NCI-H2107 (cell line): ENCODE results near the gene MPC2.
A peak's percentile ranks its signal among the peaks of the same experiment; 100 is the strongest.

ENCODE experiments used
- DNase-seq: peaks from one replicate; lab custom pipeline; 2025; lab: John Stamatoyannopoulos, UW

MPC2 gene

DNA sequence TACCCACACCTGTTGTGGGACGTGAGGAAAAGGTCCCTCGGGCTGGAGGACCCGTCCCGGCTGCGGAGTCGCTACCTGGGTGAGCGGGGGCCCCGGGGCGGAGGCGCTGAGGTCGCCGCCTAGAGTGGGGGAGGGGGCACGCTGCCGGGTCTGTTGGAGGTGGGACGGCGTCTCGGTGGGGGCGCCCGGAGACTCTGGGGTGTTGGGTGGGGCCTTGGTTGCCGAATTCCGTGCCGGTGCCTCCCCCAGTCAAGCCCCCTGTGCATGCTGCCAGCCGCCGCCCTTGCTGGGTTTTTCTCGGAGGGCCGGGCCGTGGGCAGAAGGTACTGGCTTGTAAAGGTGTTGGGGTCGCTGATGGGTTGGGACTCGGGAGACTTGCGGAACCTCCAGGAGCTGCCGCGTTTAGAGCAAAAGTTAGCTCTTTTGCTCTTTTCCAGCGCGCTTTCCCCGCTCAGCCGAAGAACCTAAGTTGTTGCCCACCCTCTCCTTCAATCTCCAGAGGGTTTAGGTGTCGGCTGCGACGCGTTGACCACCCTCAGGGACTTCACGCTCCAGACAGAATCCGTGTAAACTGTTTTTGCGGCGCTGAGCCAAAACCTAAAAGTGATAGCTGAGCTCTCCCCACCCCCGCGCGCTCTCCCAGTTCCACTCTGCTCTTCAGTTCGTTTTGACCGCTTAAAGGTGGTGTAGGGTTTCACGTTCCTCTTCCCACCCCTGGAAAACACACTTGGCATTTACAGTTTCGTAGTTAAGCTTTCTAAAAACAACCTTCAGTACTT lies at the start of gene MPC2:
Gene MPC2, minus strand, starts transcription at position 143 of the 779 bp plus-strand sequence. CDS start 1,231 bp downstream, outside the sequence.
- DNase-seq = peak; percentile 69

DNA sequence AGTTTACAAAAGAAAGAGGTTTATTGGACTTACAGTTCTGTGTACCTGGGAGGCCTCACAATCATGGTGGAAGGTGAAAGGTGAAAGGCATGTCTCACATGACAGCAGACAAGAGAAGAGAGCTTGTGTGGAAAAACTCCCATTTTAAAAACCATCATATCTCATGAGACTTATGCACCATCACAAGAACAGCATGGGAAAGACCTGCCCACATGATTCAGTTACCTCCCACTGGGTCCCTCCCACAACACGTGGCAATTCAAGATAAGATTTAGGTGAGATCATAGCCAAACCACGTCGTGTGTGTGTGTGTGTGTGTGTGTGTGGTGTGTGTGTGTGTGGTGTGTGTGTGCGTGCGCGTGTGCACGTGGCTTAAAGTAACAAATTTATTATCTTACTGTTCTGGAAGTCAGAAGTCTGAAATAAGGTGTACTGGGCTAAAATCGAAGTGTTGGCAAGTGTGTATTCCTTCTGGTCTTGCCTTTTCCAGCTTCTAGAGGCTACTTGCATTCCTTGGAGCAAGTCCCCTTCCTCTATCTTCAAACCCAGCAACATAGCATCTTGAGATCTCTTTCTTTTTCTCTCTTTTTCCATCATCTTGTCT lies 48.1 kb upstream of the MPC2 start:
- no peak for DNase-seq

DNA sequence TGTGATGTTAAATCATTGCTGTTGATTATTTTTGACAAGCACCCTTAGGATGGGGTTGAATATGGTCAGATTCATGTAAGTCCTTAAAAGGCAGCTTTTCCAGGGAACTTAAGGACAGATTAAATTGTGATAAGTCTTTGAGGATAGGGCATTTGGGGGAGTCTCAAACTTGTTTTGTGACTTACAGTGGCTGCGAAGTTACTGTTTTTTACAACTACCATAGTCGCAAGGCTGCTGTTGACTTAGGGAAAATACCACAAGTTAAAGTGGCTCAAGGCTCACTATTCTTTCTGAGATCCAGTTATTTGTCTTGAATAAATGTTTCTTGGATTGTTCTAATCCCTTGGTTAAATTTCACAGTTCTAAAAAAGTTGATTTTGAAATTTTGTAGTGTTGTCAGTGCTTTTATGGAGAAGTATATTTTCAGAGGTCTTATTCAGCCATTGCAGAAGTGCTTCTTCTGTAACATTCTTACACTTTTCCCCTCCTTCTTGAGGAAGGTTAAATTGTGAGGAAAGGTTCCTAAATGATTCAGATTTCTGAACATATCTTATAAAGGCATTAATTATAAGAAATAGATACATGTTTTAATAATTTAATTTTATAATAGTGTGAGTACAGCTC lies 47.0 kb upstream of the MPC2 start:
- DNase-seq = no peak

DNA sequence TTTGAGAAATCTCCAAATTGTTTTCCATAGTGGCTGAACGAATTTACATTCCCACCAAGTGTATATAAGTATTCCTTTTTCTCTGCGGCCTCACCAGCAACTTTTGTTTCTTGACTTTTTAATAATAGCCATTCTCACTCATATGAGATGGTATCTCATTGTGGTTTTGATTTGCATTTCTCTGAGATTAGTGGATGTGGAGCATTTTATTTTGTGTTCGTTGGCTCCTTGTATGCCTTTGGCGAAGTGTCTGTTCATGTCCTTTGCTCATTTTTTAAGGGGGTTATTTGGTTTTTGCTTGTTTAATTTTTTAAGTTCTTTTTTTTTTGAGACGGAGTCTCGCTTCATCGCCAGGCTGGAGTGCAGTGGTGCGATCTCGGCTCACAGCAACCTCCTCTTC lies 45.1 kb upstream of the MPC2 start:
- DNase-seq = no peak

DNA sequence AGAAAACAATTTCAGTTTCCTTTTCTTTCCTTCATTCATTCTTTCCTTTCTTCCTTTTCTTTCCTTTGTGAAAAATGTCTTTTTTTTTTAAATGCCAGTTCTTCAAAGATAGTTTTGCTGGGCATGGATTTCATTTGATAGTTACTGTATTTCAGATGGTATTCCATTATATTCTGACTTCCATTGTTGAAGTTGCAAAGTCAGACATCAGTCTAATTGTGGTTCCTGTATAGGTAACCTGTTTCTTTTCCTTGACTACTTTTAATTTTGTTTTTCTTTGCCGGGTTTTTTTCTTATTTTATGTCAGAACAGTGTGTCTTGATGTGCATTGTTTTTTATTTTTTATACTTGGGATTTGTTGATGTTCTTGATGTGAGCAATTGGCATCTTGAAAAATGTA lies 40.4 kb upstream of the MPC2 start:
- no peak for DNase-seq

DNA sequence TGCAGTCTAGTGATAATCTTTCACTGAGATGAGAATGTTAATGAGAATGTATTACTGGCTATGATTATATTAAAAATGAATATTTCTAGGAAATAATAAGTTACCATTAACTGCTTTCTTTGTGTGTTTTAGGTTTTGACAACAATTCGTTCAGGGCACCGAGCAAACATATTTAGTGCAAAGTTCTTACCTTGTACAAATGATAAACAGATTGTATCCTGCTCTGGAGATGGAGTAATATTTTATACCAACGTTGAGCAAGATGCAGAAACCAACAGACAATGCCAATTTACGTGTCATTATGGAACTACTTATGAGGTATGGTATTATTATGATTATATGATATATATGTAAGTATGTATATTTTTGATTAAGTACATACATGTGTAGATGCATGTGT lies 37.8 kb upstream of the MPC2 start:
- DNase-seq = no peak

DNA sequence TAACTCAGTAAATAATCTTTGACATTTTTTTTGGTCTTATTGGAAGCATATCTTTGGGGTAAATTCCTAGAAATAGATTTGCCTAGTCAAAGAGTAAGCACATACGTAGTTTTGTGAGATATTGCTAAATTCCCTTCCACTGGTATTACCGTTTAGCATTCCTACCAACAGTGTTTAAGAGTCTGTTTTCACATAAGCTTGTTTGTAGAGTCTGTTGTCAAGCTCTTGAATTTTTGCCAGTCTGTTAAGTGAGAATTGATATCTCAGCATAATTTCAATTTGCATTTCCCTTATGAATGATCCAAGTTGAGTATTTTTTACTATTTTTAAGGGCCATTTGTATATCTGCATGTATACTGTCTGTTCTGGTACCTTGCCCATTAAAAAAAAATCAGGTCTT lies 37.0 kb upstream of the MPC2 start:
- no peak for DNase-seq

DNA sequence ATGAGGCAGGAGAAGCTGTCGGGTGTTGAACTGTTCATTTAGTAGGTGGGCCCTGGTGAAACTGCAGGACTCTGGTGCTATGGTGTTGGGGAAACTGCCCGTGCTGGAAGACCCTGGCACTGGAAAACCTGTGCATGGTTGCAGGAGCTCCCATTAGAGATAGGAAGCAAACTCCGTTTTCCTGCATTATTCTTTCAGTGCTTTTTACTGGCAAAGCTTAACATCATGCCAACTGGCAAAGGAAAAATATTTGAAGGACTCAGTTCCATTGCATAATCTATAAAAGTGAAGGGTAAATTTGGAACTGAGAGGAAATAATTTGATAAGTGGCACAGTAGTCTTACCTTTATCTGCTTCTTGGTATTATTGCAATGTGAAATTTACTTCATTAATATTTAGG lies 31.7 kb upstream of the MPC2 start:
- DNase-seq = no peak

DNA sequence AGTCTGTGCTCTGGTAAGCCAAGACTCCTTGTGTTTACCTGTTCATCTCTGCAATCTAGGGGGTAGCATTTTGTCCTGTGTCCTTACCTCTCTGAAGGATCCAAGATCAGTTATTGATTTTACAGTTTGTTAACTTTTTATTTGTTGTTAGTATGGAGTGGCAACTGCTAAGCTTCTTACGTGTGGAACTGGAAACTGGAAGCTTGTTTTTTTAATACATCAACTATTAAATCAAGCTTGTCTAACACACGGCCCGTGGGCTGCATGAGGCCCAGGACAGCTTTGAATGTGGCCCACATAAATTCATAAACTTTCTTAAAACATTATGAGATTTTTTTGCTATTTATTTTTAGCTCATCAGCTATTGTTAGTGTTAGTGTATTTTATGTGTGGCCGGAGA lies 29.2 kb upstream of the MPC2 start:
- DNase-seq = no peak

DNA sequence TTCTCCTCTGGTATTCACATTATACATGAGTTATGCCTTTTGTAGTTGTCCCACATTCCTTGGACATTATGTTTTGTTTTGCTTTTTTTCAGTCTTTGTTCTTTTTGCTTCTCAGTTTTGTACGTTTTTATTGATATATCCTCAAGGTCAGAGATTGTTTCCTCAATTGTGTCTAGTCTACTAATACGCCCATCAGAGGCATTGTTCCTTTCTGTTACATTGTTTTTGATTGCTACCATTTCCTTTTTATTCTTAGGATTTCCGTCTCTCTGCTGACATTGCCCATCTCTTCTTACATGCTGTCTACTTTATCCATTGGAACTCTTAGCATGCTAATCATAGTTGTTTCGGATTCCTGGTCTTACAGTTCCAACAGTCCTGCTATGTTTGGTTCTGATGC lies 27.8 kb upstream of the MPC2 start:
- no peak for DNase-seq

DNA sequence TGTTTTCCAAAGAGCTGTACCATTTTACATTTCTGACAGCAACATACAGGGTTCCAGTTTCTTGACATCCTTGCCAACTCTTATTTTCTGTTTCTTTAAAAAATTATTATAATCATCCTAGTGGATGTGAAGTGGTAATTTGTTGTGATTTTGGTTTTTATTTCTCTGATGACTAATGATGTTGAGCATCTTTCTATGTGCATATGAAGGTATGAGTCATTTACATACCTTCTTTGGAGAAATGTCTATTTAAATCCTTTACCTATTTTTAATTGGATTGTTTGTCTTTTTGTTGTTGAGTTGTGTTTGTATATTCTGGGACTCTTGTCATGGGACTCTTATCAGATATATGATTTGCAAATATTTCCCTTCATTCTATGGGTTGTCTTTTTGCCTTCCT lies 20.8 kb upstream of the MPC2 start:
- DNase-seq = no peak

DNA sequence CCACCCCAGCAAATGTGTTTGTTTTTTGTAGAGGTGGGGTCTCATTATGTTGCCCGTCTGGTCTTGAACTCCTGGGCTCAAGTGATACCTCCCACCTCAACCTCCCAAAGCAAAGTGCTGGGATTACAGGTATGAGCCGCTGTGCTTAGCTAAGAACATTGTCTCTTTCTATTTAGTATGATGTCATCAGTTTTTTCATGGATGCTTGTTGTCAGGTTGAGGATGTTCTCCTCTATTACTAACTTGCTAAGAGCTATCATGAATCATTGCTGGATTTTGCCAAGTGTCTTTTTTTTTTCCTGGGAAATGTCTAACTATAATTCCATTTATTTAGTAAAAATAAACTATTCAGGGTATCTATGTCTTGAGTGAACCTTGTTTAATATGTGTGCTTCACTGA lies 19.0 kb upstream of the MPC2 start:
- DNase-seq = no peak

DNA sequence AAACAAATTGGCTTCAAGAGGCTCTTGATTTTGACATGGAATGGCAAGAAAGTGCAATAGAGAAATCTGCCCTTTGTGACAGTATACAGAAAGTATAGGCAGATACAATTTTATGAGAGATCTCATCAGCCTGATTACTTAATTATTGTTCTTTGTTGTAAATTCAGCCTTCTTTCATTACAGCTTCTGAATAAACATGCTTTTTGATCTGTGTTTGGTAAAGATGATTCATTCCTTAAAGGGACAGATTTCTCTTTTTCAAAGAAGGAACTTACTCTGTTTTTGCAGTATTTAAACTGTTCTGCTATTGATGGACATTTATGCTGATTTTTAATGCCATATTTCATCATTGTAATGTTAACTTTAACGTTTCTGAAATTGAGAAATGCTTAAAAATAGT lies 13.7 kb upstream of the MPC2 start:
- no peak for DNase-seq

DNA sequence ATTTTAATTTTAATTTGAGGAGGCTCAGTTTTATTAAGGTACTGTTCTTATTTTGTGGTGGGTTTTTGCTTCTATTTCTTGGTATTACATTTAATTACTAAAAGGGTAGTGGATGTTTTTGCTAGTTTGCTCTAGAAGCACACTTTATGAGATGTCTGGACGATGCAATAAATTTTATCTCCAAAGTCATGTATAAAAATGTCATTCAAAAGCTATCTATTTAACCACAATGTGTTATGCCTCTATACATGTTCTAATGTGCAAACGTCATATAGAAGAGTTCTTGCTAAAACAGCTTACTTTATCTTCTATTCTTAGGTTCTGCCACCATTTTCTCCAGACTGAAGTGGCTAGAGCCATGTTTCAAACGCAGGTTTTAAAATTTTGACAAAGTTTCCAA lies 12.9 kb upstream of the MPC2 start:
- DNase-seq = no peak

DNA sequence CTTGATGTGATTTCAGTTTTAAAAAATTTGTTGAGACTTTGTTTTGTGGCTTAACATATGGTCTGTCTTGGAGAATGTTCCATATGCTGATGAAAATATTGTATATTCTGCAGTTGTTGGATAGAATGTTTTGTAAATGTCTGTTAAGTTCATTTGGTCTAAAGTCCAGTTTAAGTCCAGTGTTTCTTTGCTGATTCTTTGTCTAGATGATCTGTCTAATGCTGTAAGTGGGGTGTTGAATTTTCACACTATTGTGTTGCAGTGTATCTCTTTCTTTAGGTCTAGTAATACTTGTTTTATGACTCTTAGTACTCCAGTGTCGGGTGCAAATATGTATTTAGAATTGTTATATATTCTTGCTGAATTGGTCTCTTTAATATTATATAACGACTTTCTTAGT lies 10.9 kb upstream of the MPC2 start:
- no peak for DNase-seq

DNA sequence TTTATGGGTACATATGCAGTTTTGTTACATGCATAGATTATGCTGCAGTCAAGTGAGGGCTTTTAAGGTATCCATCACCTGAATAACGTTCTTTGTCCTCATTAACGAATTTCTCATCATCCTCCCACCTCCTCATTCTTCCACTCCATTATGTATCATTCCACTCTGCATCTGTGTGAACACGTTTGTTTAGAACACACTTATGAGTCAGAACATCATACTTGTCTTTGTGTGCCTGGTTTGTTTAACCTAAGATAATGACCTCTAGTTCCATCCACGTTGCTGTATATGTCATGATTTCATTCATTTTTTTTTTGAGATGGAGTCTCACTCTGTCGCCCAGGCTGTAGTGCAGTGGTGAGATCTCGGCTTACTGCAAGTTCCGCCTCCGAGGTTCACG lies 6.7 kb upstream of the MPC2 start:
- no peak for DNase-seq

DNA sequence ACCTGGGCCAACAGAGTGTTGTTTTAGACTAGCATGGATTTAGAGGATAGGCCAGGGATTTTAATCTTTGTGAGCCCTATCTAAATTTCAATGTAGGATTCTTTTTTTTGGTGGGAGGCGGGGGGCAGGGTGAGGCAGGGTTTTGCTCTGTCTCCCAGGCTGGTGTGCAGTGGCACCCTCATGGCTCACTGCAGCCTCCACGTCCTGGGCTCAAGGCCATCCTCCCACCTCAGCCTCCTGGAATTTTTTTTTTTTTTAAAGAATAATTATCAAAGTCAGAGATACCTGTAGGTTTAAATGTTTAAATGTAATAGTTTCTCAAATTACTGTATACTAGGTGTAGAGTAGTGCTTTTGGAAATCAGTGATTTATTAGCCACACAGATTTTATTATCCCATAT lies 3.4 kb upstream of the MPC2 start:
- no peak for DNase-seq

DNA sequence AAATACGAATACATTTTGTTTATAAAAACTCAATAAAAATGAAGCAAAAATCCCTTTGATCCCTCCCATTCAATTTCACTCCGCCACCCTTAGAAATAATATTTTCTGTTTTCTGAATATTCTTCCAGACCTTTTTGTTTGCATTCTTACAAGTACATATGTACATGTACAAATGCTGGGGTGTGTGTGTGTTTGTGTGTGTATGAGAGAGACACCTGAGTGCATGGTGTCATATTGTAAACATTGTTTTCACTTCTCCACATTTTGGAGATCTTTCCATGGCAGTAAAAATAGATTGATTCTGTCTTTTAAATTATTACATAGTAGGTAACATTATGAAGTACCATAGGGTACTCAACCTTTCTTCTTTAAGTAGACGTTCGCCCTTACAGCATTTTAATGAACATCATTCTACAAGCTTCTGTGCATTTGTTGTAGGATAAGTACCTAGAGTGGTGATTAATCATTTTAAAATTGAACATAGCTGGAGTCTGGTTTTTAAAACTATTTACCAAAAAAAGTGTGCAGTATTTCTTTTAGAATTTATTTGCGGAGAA lies 1.3 kb upstream of the MPC2 start:
- DNase-seq = no peak

DNA sequence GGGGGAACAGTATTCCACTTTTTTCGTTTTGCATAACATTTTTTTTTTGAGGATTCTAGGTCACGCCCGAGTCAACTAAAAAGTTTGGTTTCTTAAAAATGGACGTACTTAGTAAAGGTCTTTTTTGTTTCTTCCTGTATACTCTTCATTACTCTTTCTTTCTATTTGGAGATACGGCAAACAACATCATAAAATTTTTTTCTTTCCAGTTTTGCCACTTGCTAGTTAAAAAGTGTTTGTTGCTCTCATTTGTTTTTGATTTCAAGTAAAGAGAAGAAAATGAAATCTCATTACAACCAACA lies 788 bp upstream of the MPC2 start:
- no peak for DNase-seq

DNA sequence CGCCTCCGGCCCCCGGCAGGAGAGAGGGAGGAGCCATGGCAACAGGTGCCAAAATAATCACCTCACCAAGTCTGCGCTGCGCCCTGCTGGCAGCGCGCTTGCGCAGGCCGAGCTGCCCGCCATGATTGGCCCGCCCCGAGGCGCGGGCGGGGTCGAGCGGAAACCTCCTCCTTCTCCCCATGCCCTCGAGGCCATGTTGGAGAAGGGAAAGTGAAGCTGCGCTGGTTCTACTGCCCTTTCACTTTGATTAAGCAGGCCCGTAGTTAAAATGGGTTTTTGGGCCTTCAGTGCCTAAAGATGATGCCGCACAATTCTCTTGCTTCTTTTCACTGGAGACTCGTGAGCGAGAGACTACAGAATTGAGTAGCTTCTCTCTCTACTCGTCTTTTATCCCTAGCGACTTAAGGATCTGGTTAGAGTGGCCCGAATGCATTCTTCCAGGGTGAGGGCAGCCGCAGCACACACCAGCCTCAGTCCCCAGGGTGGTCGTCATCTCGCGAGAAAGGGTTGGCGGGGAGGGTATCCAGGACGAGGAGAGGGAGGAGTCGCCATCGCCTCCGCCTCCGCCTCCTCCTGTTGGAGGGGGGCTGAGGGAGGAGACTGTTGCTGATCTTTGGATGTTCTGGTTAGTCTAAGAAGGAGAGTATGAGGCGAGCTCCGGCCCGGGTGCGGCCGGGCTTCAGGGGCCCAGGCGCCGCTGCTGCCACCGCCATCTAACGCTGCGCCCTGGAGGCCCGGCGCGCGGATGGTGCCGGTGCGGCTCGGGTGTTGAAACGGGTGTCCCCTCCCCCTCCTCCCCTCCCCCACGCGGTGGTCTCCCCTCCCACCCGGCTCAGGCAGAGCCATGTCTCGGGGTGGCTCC lies 573 bp downstream of the MPC2 start, which contains the start of gene DCAF6:
Gene DCAF6, plus strand, starts transcription at position 616 of the 862 bp plus-strand sequence. Its CDS starts 229 bp downstream, at position 845.
- peak; percentile 98 for DNase-seq

DNA sequence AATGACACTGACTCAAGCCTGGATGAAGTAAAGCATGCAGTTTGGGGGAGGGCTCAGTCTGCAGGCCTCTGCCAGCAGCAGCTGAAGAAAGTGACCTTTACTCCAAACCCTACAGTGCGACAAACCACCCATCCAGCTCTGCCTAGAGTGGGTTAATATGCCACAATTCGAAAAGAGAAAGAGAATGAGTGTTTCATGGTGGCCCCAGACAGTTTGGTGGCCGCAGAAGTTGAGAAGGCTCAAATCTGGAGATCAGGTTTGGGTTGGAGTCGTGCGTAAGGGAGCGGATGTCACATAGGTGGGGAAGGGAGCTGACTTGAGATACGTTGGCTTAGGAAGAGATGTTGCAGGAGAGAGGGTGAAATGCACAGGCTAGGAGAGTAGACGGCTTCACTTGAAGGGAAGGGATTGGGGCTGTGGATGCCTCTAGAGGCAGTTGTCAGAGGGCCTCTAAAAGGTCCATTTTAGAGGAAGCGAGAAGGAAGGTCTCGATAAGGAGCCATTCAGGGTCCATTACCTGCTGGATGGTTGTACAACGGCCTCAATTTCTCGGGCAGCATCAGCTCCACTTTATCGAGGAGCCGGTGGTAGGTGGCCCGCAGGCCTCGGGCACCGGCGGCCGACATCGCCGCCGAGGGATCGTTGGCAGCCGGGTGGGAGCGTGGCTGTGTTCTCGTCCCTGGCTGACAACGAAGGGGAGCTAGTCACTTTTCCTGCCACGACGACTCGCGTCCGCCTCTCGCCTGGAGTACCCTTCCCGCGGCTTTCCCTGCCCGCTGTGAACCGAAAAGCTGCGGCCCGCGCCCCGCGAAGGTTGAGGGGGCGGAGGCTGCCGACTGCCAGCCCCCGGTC lies 1.4 kb downstream of the MPC2 start:
- no peak for DNase-seq
